Measurements from ENCODE around the gene FANCI.

The FANCI gene

DNA sequence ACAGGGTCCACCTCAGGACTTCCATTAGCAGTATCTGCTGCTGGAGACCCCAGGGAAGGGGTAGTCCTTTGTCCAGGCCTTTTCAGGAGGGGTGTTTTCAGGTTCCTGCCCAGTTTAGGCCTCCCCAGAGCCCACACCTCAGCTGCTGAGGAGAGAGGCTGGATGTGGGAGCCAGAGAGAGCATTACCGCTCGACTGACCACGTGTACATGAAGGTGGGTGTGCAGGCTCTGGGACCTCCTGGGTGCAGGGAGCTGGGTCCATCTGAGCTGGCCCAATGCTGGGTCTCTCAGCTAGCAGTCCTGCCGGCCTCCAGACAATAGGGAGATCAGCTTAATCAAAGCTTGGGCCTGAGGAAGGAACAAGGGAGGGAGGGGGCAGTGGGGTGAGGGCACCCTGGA lies 120.0 kb downstream of the FANCI start:
- no peak for DNase-seq

DNA sequence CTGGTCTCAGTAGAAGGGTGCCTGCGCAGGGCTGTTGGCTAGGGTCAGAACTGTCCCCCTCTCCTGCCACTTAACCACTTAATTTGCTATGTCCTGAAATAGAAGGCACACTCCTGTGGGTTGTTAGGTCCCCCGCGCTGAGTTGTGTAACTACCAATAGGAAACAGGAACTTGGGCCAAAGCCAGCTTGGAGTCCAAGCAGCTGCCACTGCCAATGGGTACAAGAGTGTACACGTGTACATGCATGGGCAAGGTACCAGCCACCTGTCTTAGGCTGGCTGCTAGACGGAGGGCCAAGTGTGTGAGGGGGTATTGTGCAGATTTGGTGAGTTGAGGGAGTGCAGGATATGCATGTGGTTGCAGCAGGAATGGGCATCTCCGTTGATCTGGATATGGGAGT lies 120.6 kb downstream of the FANCI start:
- DNase-seq: peak; percentile 90

DNA sequence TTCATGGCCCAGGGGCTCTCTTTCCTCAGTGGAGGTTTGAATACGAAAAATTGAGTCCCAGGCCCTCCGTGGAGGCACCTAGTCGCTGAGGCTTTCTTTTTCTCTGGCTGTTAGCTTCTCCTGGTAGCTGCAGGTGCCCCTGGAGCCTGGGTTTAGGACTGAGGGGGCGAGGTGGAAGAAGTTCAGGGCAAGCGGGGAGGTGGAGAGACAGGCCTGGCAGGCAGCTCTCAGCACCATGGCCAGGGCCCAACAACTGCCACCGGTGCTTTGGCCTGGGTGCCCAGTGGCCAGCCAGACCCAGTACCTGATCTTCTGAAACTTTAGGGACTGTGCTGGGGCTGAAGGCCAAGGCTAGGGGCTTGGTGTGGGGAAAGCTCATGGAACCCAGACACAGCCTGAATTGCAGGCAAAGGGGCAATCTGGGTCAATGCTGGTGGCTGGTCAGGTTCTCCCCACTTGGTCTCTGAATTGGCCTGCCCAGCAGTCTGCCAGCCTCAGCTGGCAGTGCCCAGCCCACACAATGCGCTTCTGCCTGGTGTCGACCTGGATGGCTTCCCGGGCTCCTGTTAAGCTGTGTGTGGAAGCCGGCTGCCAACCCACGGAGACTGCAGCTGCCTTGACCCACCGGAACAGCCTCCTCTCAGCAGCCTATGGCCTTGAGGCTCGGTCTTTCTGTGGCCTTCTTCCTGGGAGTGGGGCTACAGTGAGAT lies 121.1 kb downstream of the FANCI start:
- no peak for DNase-seq

DNA sequence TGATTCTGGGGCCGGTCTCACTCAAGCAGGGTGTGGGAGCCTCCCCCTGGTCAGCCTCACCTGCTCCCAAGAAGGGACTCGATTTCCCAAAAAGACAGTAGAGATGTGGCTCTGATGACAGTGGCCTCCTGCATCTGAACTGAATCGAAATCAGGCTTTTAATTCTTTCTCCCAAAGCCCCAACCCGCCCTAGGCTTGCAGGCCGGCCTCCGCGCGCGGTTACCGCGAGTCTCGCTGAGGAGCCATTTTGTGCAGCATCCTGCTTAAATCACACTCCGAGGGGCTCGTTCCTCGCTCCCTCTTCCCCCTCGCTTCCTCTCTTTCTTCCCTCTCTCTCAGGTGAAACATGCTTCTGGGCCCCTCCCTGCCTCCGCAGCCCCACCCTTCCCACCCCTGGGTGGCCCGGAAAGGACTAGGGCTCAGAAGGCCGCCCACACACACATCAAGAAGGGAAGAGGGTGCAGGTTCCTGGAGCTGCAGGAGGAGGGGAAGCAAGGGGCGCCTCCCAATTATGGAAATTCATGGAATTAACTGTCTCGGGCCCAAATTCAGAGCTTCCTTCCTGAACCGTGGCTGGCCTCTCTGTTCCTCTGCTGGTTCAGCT lies 121.8 kb downstream of the FANCI start:
- no peak for DNase-seq

Data from NCI-H2171 treated with DMSO at 0.1 percent for 48 hours (cell line).